ENCODE results near the gene ADAMTS6. TPM values are rescaled to one million over a fixed set of nuclear protein-coding genes. Genes with fewer than 3 reads are reported as not detected.

ADAMTS6 gene
- total and polyA plus RNA-seq, 2 donors (not counting 1 experiment from before 2014, with no cell fraction given) = 3.6 to 12.3 TPM

DNA sequence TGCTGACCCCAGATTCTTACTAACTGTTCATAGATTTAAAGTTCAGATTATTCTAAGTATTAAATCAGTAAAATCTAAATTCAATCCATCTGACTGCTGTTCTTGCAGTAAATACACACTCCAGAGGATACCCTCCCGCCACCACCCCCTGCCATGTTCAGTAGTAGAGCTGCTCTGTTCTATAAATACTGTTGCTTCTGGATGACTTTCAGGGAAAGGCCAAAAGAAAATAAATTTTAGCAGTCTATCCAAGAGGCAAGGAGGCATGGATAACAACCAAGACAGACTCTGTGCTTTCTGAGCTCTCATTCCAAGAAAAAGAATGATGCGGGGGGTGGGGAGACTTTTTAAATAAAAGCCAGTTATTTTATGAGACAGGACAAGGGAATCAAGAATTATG is 115.1 kb downstream of the ADAMTS6 start:
- H3K9ac ChIP-seq (ENCODE audit: low read length) = no peak overlapping the region
- CTCF ChIA-PET = interaction anchor here (0.8 kb wide), 1 partner anchor 13 kb away, joined by 3 read pairs; no protein-coding TSS in a partner anchor
- H3K27ac Mint-ChIP-seq = no peak overlapping the region
- no peak overlapping the region for H3K4me2 ChIP-seq (replicated peaks; ENCODE audit: low read depth, low read length, poor library complexity, severe bottlenecking)
- H3K4me1 ChIP-seq (ENCODE audit: control insufficient read depth in 2 of 2, insufficient read depth in 2 of 2, low read length in 2 of 2) = no peaks in the 10 kb centered on the region
- H2AFZ ChIP-seq (ENCODE audit: insufficient read depth, low read depth, low read length, poor library complexity, severe bottlenecking) = no peak overlapping the region
- POLR2A ChIA-PET = no interaction called here
- TF ChIP-seq EZH2 (IDR thresholded peaks at IDR 0.05; ENCODE audit: borderline replicate concordance, insufficient read depth, low read depth, low read length, poor library complexity, severe bottlenecking) = no peak
- TF ChIP-seq, protein P1, sequence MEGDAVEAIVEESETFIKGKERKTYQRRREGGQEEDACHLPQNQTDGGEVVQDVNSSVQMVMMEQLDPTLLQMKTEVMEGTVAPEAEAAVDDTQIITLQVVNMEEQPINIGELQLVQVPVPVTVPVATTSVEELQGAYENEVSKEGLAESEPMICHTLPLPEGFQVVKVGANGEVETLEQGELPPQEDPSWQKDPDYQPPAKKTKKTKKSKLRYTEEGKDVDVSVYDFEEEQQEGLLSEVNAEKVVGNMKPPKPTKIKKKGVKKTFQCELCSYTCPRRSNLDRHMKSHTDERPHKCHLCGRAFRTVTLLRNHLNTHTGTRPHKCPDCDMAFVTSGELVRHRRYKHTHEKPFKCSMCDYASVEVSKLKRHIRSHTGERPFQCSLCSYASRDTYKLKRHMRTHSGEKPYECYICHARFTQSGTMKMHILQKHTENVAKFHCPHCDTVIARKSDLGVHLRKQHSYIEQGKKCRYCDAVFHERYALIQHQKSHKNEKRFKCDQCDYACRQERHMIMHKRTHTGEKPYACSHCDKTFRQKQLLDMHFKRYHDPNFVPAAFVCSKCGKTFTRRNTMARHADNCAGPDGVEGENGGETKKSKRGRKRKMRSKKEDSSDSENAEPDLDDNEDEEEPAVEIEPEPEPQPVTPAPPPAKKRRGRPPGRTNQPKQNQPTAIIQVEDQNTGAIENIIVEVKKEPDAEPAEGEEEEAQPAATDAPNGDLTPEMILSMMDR (IDR thresholded peaks at IDR 0.05) = no peak
- no peak overlapping the region for H3K4me3 Mint-ChIP-seq
- ATAC-seq (ENCODE audit: low read depth) (no peak), DNase-seq (no peak)
- WGBS (ENCODE audit: insufficient coverage) = no CpG with 5 or more reads among the region's 2 CpGs
- H3K27ac ChIP-seq (ENCODE audit: low read length in 2 of 2) = no peak overlapping the region
- H3K9me3 ChIP-seq (ENCODE audit: control extremely low read depth in 1 of 3, control insufficient read depth in 2 of 3, insufficient read depth in 1 of 3, low read length in 2 of 3) = no peaks in the 10 kb centered on the region
- no peaks in the 10 kb centered on the region for H3K36me3 ChIP-seq (replicated peaks in 1 of 2; ENCODE audit: control extremely low read depth in 1 of 2, control insufficient read depth in 1 of 2, extremely low read depth in 1 of 2, insufficient read depth in 2 of 2, low read length in 1 of 2)
- intact Hi-C loops (cut with micrococcal nuclease) = no loop called here
- no peaks in the 10 kb centered on the region for H3K9me3 Mint-ChIP-seq (ENCODE audit: insufficient read depth)
- no peaks in the 10 kb centered on the region for H3K27me3 ChIP-seq (replicated peaks in 1 of 4; ENCODE audit: control extremely low read depth in 1 of 4, control insufficient read depth in 3 of 4, insufficient read depth in 4 of 4, low read length in 3 of 4)
- no peaks in the 10 kb centered on the region for H4K20me1 ChIP-seq (ENCODE audit: control insufficient read depth, insufficient read depth, low read length, poor library complexity, severe bottlenecking)
- no peaks in the 10 kb centered on the region for H3K4me1 Mint-ChIP-seq
- no peak overlapping the region for H3K4me3 ChIP-seq (ENCODE audit: control extremely low read depth in 1 of 5, extremely low read depth in 1 of 5, insufficient read depth in 1 of 5, low read depth in 2 of 5, low read length in 4 of 5)
- no peaks in the 10 kb centered on the region for H3K79me2 ChIP-seq (ENCODE audit: control insufficient read depth, insufficient read depth, low read length)
- no peaks in the 10 kb centered on the region for H3K27me3 Mint-ChIP-seq

DNA sequence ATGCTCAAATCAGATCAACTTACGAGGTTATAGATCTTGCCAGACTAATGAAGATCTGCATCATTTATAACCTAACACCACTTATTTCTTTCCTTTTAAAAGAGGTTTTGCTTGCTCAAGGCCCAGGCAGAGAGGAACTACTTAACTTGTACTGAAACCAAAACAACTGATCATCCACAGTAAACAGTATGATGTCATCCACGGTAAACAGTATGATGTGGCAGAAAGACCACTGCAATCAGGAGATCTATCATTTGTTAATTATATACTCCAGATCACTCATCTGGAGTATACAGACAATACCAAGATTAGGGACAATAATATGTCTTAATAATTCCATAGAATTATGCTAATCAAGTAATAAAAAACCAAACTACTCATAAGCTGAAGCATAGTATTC is 116.8 kb downstream of the ADAMTS6 start:
- H4K20me1 ChIP-seq (ENCODE audit: control insufficient read depth, insufficient read depth, low read length, poor library complexity, severe bottlenecking) = no peaks in the 10 kb centered on the region
- H3K27ac ChIP-seq (ENCODE audit: low read length in 2 of 2) = no peak overlapping the region
- no peak overlapping the region for H3K4me3 ChIP-seq (ENCODE audit: control extremely low read depth in 1 of 5, extremely low read depth in 1 of 5, insufficient read depth in 1 of 5, low read depth in 2 of 5, low read length in 4 of 5)
- no peak overlapping the region for H3K9ac ChIP-seq (ENCODE audit: low read length)
- CTCF ChIA-PET = no interaction called here
- no peaks in the 10 kb centered on the region for H3K27me3 ChIP-seq (replicated peaks in 1 of 4; ENCODE audit: control extremely low read depth in 1 of 4, control insufficient read depth in 3 of 4, insufficient read depth in 4 of 4, low read length in 3 of 4)
- Mint-ChIP-seq H3K27ac (no peak overlapping the region), H3K4me3 (no peak overlapping the region), H3K27me3 (no peaks in the 10 kb centered on the region), H3K9me3 (ENCODE audit: insufficient read depth) (no peaks in the 10 kb centered on the region), H3K4me1 (no peaks in the 10 kb centered on the region)
- no peaks in the 10 kb centered on the region for H3K4me1 ChIP-seq (ENCODE audit: control insufficient read depth in 2 of 2, insufficient read depth in 2 of 2, low read length in 2 of 2)
- H3K4me2 ChIP-seq (replicated peaks; ENCODE audit: low read depth, low read length, poor library complexity, severe bottlenecking) = no peak overlapping the region
- no peak for DNase-seq
- no peak for ATAC-seq (ENCODE audit: low read depth)
- 100% methylated on average over 1 of the region's 2 CpGs for WGBS (ENCODE audit: insufficient coverage)
- POLR2A ChIA-PET = no interaction called here
- H3K9me3 ChIP-seq (ENCODE audit: control extremely low read depth in 1 of 3, control insufficient read depth in 2 of 3, insufficient read depth in 1 of 3, low read length in 2 of 3) = no peaks in the 10 kb centered on the region
- no peak overlapping the region for H2AFZ ChIP-seq (ENCODE audit: insufficient read depth, low read depth, low read length, poor library complexity, severe bottlenecking)
- TF ChIP-seq EZH2 (IDR thresholded peaks at IDR 0.05; ENCODE audit: borderline replicate concordance, insufficient read depth, low read depth, low read length, poor library complexity, severe bottlenecking) = no peak
- TF ChIP-seq, protein P1 (IDR thresholded peaks at IDR 0.05) = no peak
- no peaks in the 10 kb centered on the region for H3K79me2 ChIP-seq (ENCODE audit: control insufficient read depth, insufficient read depth, low read length)
- no peaks in the 10 kb centered on the region for H3K36me3 ChIP-seq (replicated peaks in 1 of 2; ENCODE audit: control extremely low read depth in 1 of 2, control insufficient read depth in 1 of 2, extremely low read depth in 1 of 2, insufficient read depth in 2 of 2, low read length in 1 of 2)
- intact Hi-C loops (cut with micrococcal nuclease) = no loop called here
